Neural cell (in vitro differentiated cells): ENCODE measurements around the gene NDUFA11. TPM values are rescaled to one million over a fixed set of nuclear protein-coding genes. Genes with fewer than 3 reads are reported as not detected.

Experiments used
- H2AFZ ChIP-seq: fragments of 200-600, 300-800 bp; sonication (generic), shearing (Covaris generic); 2 replicates; pipeline ENCODE4 v1.6.0; 2014; ENCODE audit warnings: low read depth, mild to moderate bottlenecking, antibody characterized with exemption, low read length, moderate library complexity
- H3F3A ChIP-seq: fragments of 200-600 bp; shearing (Covaris generic); 2 replicates; pipeline ENCODE4 v1.6.1; 2016; ENCODE audit warnings: mild to moderate bottlenecking, moderate library complexity, mixed read lengths, antibody characterized with exemption, low read length; ENCODE audit not compliant: insufficient read depth, poor library complexity, severe bottlenecking
- H3K27ac ChIP-seq: fragments of 200-600, 300-800 bp; sonication (generic), shearing (Covaris generic); 2 replicates; pipeline ENCODE4 v1.5.1; 2014; ENCODE audit warnings: mild to moderate bottlenecking, low read length, moderate library complexity
- H3K27me3 ChIP-seq: fragments of 300-800, 200-600 bp; sonication (generic), shearing (Covaris generic); 2 replicates; pipeline ENCODE4 v1.6.0; 2014; ENCODE audit warnings: mild to moderate bottlenecking, low read depth, low read length, moderate library complexity; ENCODE audit not compliant: insufficient read depth
- H3K36me3 ChIP-seq: fragments of 300-800, 200-600 bp; sonication (generic), shearing (Covaris generic); 2 replicates; pipeline ENCODE4 v1.5.1; 2014; ENCODE audit warnings: mild to moderate bottlenecking, antibody characterized with exemption, low read length, moderate library complexity; ENCODE audit not compliant: insufficient read depth
- H3K4me2 ChIP-seq: fragments of 300-800, 200-600 bp; sonication (generic), shearing (Covaris generic); 2 replicates; pipeline ENCODE4 v1.6.0; 2014; ENCODE audit warnings: mild to moderate bottlenecking, low read length
- H3K4me3 ChIP-seq: fragments of 300-800, 200-600 bp; sonication (generic), shearing (Covaris generic); 2 replicates; pipeline ENCODE4 v1.5.1; 2014; ENCODE audit warnings: mild to moderate bottlenecking, low read length, moderate library complexity
- H3K79me2 ChIP-seq: fragments of 200-600 bp; shearing (Covaris generic); replicated peaks from 2 replicates; pipeline ENCODE4 v1.6.0; 2014; ENCODE audit warnings: mild to moderate bottlenecking, low read length, moderate library complexity; ENCODE audit not compliant: insufficient read depth
- H3K9ac ChIP-seq: fragments of 300-800, 200-600 bp; sonication (generic), shearing (Covaris generic); 2 replicates; pipeline ENCODE4 v1.6.1; 2016; ENCODE audit warnings: mild to moderate bottlenecking, low read length, mixed read lengths
- H3K9me2 ChIP-seq: fragments of 200-600 bp; shearing (Covaris generic); 2 replicates; pipeline ENCODE4 v1.6.1; 2016; ENCODE audit warnings: mild to moderate bottlenecking, low read length, mixed read lengths; ENCODE audit not compliant: insufficient read depth
- H3K9me3 ChIP-seq: fragments of 200-600, 300-800 bp; sonication (generic), shearing (Covaris generic); 2 replicates; pipeline ENCODE4 v1.6.1; 2016; ENCODE audit warnings: mild to moderate bottlenecking, mixed run types, low read length, moderate library complexity, mixed read lengths
- H4K20me1 ChIP-seq: fragments of 200-600 bp; shearing (Covaris generic); 2 replicates; pipeline ENCODE4 v1.6.1; 2016; ENCODE audit warnings: mild to moderate bottlenecking, mixed run types; ENCODE audit not compliant: insufficient read depth
- EP300 ChIP-seq: fragments of 450-650 bp; conservative IDR thresholded peaks from 2 replicates; pipeline ENCODE4 v1.6.1; 2014; ENCODE audit warnings: antibody characterized with exemption, mild to moderate bottlenecking, moderate library complexity; ENCODE audit not compliant: poor library complexity, severe bottlenecking
- EZH2 ChIP-seq: fragments of 200-600, 300-800 bp; shearing (Covaris generic), sonication (generic); IDR thresholded peaks from 2 replicates; pipeline ENCODE4 v1.6.1; 2014; ENCODE audit warnings: antibody characterized with exemption, low read length, borderline replicate concordance, mild to moderate bottlenecking; ENCODE audit not compliant: insufficient read depth, poor library complexity, severe bottlenecking
- MXI1 ChIP-seq: fragments of 450-650 bp; conservative IDR thresholded peaks from 2 replicates; pipeline ENCODE4 v1.6.1; 2014; ENCODE audit warnings: antibody characterized with exemption, mild to moderate bottlenecking; ENCODE audit not compliant: poor library complexity, severe bottlenecking
- POLR2AphosphoS5 ChIP-seq: IDR thresholded peaks from 2 replicates; pipeline ENCODE4 v1.6.1; 2012
- RAD21 ChIP-seq: fragments of 450-650 bp; conservative IDR thresholded peaks from 2 replicates; pipeline ENCODE4 v1.6.1; 2014; ENCODE audit warnings: antibody characterized with exemption, mild to moderate bottlenecking, moderate library complexity
- SMC3 ChIP-seq: fragments of 450-650 bp; conservative IDR thresholded peaks from 2 replicates; pipeline ENCODE4 v1.6.1; 2014; ENCODE audit warnings: antibody characterized with exemption, mild to moderate bottlenecking, moderate library complexity; ENCODE audit not compliant: poor library complexity
- TAF1 ChIP-seq: IDR thresholded peaks from 2 replicates; pipeline ENCODE4 v1.6.1; 2012; ENCODE audit warnings: low read depth
- polyA plus RNA-seq: library from polyadenylated mRNA; depleted of rRNA; stranded (reverse); fragments of >200 nt; gene quantifications from 2 replicates; pipeline ENCODE4 v1.2.3, GENCODE V29; 2014
- TF ChIP-seq, protein P1 (sequence below): fragments of 450-650 bp; IDR thresholded peaks from 2 replicates; pipeline ENCODE4 v1.5.1; 2014; ENCODE audit warnings: antibody characterized with exemption, mild to moderate bottlenecking, moderate library complexity; ENCODE audit not compliant: poor library complexity, severe bottlenecking
- TF ChIP-seq, protein P2 (sequence below): IDR thresholded peaks from 2 replicates; pipeline ENCODE4 v1.6.1; 2012; ENCODE audit warnings: borderline replicate concordance

Gene NDUFA11
- polyA plus RNA-seq, 1 donor from 2014 or later, result 594 TPM

DNA sequence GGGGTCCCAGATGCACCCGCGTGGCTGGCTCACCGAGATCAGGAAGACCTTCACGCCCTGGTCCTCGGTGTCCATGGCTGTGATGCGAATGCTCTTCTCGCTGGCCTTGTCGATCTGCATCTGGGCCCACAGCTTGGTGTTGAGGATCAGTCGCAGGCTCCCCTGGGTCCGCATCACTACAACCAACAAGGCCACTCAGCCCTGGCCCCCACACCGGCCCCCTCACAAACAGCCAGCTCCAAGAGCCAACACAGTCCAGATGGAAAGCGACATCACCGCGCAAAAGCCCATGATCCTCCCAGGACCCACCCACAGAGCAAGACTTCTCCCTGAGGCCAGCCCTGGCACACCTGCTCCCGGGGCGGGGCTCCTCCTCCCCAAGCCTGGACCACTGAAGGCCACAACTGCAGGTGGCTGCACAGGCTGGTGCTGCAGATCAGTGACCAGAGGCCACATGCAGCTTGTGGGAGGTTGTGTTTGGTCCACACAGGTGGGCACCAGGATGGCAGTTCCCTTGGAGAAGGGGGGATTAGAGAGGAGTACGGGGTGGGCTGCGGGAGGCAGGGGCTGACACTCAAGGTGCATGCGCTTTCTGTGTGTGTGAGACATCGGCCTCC lies 15.0 kb upstream of the NDUFA11 start:
- no peaks in the 10 kb centered on the region for H3F3A ChIP-seq
- no peaks in the 10 kb centered on the region for H3K79me2 ChIP-seq
- no peak overlapping the region for H3K27ac ChIP-seq
- H3K4me2 ChIP-seq, result no peak overlapping the region
- no peak overlapping the region for H2AFZ ChIP-seq
- H3K4me3 ChIP-seq, result no peak overlapping the region
- no peaks in the 10 kb centered on the region for H4K20me1 ChIP-seq
- no peaks in the 10 kb centered on the region for H3K9me2 ChIP-seq
- no peaks in the 10 kb centered on the region for H3K27me3 ChIP-seq
- TF ChIP-seq MXI1 (no peak), POLR2AphosphoS5 (no peak), EP300 (no peak), RAD21 (no peak), SMC3 (no peak), EZH2 (no peak), TAF1 (no peak)
- TF ChIP-seq, protein P1, sequence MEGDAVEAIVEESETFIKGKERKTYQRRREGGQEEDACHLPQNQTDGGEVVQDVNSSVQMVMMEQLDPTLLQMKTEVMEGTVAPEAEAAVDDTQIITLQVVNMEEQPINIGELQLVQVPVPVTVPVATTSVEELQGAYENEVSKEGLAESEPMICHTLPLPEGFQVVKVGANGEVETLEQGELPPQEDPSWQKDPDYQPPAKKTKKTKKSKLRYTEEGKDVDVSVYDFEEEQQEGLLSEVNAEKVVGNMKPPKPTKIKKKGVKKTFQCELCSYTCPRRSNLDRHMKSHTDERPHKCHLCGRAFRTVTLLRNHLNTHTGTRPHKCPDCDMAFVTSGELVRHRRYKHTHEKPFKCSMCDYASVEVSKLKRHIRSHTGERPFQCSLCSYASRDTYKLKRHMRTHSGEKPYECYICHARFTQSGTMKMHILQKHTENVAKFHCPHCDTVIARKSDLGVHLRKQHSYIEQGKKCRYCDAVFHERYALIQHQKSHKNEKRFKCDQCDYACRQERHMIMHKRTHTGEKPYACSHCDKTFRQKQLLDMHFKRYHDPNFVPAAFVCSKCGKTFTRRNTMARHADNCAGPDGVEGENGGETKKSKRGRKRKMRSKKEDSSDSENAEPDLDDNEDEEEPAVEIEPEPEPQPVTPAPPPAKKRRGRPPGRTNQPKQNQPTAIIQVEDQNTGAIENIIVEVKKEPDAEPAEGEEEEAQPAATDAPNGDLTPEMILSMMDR, result no peak
- TF ChIP-seq, protein P2, sequence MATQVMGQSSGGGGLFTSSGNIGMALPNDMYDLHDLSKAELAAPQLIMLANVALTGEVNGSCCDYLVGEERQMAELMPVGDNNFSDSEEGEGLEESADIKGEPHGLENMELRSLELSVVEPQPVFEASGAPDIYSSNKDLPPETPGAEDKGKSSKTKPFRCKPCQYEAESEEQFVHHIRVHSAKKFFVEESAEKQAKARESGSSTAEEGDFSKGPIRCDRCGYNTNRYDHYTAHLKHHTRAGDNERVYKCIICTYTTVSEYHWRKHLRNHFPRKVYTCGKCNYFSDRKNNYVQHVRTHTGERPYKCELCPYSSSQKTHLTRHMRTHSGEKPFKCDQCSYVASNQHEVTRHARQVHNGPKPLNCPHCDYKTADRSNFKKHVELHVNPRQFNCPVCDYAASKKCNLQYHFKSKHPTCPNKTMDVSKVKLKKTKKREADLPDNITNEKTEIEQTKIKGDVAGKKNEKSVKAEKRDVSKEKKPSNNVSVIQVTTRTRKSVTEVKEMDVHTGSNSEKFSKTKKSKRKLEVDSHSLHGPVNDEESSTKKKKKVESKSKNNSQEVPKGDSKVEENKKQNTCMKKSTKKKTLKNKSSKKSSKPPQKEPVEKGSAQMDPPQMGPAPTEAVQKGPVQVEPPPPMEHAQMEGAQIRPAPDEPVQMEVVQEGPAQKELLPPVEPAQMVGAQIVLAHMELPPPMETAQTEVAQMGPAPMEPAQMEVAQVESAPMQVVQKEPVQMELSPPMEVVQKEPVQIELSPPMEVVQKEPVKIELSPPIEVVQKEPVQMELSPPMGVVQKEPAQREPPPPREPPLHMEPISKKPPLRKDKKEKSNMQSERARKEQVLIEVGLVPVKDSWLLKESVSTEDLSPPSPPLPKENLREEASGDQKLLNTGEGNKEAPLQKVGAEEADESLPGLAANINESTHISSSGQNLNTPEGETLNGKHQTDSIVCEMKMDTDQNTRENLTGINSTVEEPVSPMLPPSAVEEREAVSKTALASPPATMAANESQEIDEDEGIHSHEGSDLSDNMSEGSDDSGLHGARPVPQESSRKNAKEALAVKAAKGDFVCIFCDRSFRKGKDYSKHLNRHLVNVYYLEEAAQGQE, result no peak
- no peaks in the 10 kb centered on the region for H3K36me3 ChIP-seq
- H3K9ac ChIP-seq, result no peak overlapping the region
- H3K9me3 ChIP-seq, result no peaks in the 10 kb centered on the region

DNA sequence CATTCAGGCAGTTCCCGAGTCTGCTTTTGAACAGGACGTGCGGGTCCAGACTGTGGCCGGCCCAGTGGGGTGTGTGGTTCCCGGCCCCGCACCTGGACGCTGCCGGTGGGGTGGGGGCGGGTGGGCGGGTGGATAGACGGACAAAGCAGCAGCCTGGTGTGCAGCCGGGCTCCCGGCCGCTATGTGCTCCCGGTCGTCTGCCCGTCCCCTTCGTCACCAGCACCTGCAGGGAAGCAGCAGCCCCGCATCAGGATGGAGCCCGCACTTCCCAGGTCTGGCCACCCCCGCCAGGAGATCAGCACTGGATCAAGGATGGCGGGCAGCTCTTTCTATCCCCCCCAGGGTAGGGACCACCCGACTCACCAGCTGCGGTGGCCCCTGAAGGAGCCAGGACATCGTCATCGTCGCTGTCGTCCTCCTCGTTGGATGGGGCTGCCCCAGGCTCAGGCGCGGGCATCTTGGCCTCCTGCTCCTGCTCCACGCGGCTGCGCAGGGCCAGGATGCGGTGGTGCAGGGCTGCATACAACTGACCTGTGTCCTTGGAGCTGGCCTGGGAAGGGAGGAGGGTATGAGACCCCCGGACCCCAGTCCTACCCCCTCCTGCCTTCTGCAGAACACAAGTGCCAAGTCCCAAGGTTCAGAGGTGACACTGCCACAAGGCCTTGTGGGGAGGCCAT lies 14.0 kb upstream of the NDUFA11 start:
- no peaks in the 10 kb centered on the region for H4K20me1 ChIP-seq
- TF ChIP-seq TAF1, result no peak
- TF ChIP-seq, protein P1, result no peak
- TF ChIP-seq POLR2AphosphoS5, result no peak
- TF ChIP-seq, protein P2, result no peak
- TF ChIP-seq RAD21, result no peak
- TF ChIP-seq SMC3, result no peak
- TF ChIP-seq EP300, result no peak
- no peak for TF ChIP-seq EZH2
- TF ChIP-seq MXI1, result no peak
- no peaks in the 10 kb centered on the region for H3F3A ChIP-seq
- no peaks in the 10 kb centered on the region for H3K79me2 ChIP-seq
- H3K36me3 ChIP-seq, result no peaks in the 10 kb centered on the region
- H3K27ac ChIP-seq, result no peak overlapping the region
- H3K9me3 ChIP-seq, result no peaks in the 10 kb centered on the region
- no peak overlapping the region for H2AFZ ChIP-seq
- no peaks in the 10 kb centered on the region for H3K9me2 ChIP-seq
- no peak overlapping the region for H3K4me3 ChIP-seq
- H3K27me3 ChIP-seq, result no peaks in the 10 kb centered on the region
- no peak overlapping the region for H3K9ac ChIP-seq
- H3K4me2 ChIP-seq, result no peak overlapping the region
